ENCODE measurements around the gene SORCS2.

DNA sequence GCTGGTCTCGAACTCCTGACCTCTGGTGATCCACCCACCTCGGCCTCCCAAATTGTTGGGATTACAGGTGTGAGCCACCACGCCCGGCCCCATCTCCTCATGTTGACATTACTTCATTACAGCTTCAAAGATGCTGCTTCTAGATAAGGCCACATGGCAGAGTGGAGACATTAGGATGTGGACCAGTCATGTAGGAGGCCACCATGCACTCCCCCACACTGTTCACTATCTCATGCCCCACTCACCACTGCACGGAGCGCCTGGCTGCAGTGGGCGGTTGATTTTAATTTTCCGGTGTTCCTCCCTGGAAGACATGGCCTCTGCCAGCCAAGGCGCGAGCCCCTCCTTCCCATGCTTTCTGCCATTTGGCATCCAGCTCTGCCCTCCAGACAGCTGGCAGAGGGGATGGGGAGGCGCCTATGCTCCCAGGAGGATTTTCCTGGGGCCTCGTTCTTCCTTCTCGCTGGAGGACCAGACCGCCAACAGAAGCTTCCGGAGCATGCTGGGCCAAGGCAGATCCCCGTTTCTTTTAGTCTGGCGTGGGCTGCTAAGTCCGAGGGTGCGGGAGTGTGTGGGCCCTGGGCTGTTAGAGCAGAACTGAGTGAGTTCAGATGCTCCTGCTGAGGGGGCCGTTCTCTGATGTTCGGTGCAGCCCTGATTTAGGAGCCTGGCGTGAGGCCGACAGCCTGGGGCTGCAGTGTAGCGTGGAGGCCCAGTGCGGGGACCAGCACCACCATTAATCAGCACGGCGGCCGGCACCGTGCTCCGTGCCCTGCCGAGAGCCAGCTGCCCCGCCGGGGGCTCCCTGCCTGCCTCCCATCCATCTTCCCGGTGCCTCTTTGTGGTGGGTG, 93.1 kb downstream of the SORCS2 start:
- TF ChIP-seq NR3C1 (CRISPR knock-in tag; IDR thresholded peaks at IDR 0.05) (no peak), POLR2AphosphoS2 (IDR thresholded peaks at IDR 0.05; ENCODE audit: low read depth, low read length) (no peak), MYC (CRISPR knock-in tag; IDR thresholded peaks at IDR 0.05; ENCODE audit: borderline replicate concordance) (no peak), ZNF207 (IDR thresholded peaks at IDR 0.05; ENCODE audit: borderline replicate concordance) (no peak), ZNF282 (IDR thresholded peaks at IDR 0.05; ENCODE audit: partially characterized antibody) (no peak), ZMYM4 (CRISPR knock-in tag; IDR thresholded peaks at IDR 0.05) (no peak), BHLHE40 (IDR thresholded peaks at IDR 0.05; ENCODE audit: low read length) (no peak), POLR2A (IDR thresholded peaks at IDR 0.05; ENCODE audit: insufficient read depth in 1 of 2, low read depth in 2 of 2, low read length in 2 of 2) (no peak)
- TF ChIP-seq, protein P1, sequence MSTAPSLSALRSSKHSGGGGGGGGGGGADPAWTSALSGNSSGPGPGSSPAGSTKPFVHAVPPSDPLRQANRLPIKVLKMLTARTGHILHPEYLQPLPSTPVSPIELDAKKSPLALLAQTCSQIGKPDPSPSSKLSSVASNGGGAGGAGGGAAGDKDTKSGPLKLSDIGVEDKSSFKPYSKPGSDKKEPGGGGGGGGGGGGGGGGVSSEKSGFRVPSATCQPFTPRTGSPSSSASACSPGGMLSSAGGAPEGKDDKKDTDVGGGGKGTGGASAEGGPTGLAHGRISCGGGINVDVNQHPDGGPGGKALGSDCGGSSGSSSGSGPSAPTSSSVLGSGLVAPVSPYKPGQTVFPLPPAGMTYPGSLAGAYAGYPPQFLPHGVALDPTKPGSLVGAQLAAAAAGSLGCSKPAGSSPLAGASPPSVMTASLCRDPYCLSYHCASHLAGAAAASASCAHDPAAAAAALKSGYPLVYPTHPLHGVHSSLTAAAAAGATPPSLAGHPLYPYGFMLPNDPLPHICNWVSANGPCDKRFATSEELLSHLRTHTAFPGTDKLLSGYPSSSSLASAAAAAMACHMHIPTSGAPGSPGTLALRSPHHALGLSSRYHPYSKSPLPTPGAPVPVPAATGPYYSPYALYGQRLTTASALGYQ (CRISPR knock-in tag; IDR thresholded peaks at IDR 0.05): no peak
